ENCODE measurements around the gene MRM3.
"Not testable (repeated sequence)": the region's sequence is repeated elsewhere in the genome, so short reads cannot be mapped to it uniquely, and the experiment has no call there.

MRM3 gene

GRCh38 chr17:825216-825615, 43.1 kb downstream of the MRM3 start:
- no peak for DNase-seq (ENCODE audit: low read depth)

GRCh38 chr17:826778-827177, 44.6 kb downstream of the MRM3 start:
- no peak for DNase-seq (ENCODE audit: low read depth)

- peak; percentile 68 for DNase-seq (ENCODE audit: low read depth)
Measured at GRCh38 chr17:828761-829160, 46.6 kb downstream of the MRM3 start.

- DNase-seq (ENCODE audit: low read depth), result not testable (repeated sequence)
Measured at GRCh38 chr17:829614-830013, 47.5 kb downstream of the MRM3 start.

GRCh38 chr17:830381-830780, 48.2 kb downstream of the MRM3 start:
- no peak for DNase-seq (ENCODE audit: low read depth)

- DNase-seq (ENCODE audit: low read depth), result no peak
Measured at GRCh38 chr17:830950-831349, 48.8 kb downstream of the MRM3 start.

- DNase-seq (ENCODE audit: low read depth), result no peak
Measured at GRCh38 chr17:834136-834535, 52.0 kb downstream of the MRM3 start.

GRCh38 chr17:835263-835662, 53.1 kb downstream of the MRM3 start:
- peak; percentile 100 for DNase-seq (ENCODE audit: low read depth)

GRCh38 chr17:835721-836120, 53.6 kb downstream of the MRM3 start:
- not testable (repeated sequence) for DNase-seq (ENCODE audit: low read depth)

GRCh38 chr17:836151-836550, 54.0 kb downstream of the MRM3 start:
- DNase-seq (ENCODE audit: low read depth), result peak; percentile 80

GRCh38 chr17:838486-838885, 56.3 kb downstream of the MRM3 start:
- no peak for DNase-seq (ENCODE audit: low read depth)

GRCh38 chr17:841313-841712, 59.2 kb downstream of the MRM3 start:
- no peak for DNase-seq (ENCODE audit: low read depth)

Measured in EH (cell line).